DOHH2 (cell line): Measurements from ENCODE around the gene COPS4.

Source experiments
- H3F3A ChIP-seq: fragments of 200-600 bp; sonication (generic), shearing (Covaris generic); 2 replicates; pipeline ENCODE4 v1.6.0; 2016; ENCODE audit warnings: antibody characterized with exemption, mild to moderate bottlenecking; ENCODE audit not compliant: control insufficient read depth, insufficient read depth
- H3K27ac ChIP-seq: fragments of 200-600 bp; sonication (generic); 2 replicates; pipeline ENCODE4 v1.5.1; 2014; ENCODE audit warnings: low read depth, mild to moderate bottlenecking, low read length, moderate library complexity
- H3K27me3 ChIP-seq: fragments of 200-600 bp; sonication (generic); 2 replicates; pipeline ENCODE4 v1.6.1; 2014; ENCODE audit warnings: mild to moderate bottlenecking, low read length, mixed read lengths; ENCODE audit not compliant: control insufficient read depth
- H3K36me3 ChIP-seq: fragments of 200-600 bp; sonication (generic); 2 replicates; pipeline ENCODE4 v1.6.1; 2014; ENCODE audit warnings: mild to moderate bottlenecking, low read length, moderate library complexity, mixed read lengths; ENCODE audit not compliant: control insufficient read depth
- H3K4me1 ChIP-seq: fragments of 200-600 bp; sonication (generic); 2 replicates; pipeline ENCODE4 v1.6.1; 2014; ENCODE audit warnings: mild to moderate bottlenecking, low read length, mixed read lengths; ENCODE audit not compliant: control insufficient read depth
- H3K4me2 ChIP-seq: fragments of 200-600 bp; sonication (generic); 2 replicates; pipeline ENCODE4 v1.6.0; 2014; ENCODE audit warnings: mild to moderate bottlenecking, low read length, moderate library complexity
- H3K4me3 ChIP-seq: fragments of 200-600 bp; sonication (generic); 2 replicates; pipeline ENCODE4 v1.5.1; 2014; ENCODE audit warnings: mild to moderate bottlenecking, low read length, mixed read lengths
- H3K79me2 ChIP-seq: fragments of 200-600 bp; sonication (generic); 2 replicates; pipeline ENCODE4 v1.6.1; 2014; ENCODE audit warnings: mild to moderate bottlenecking, low read length, mixed read lengths; ENCODE audit not compliant: control insufficient read depth
- H3K9me2 ChIP-seq: fragments of 200-600 bp; sonication (generic); replicated peaks from 2 replicates; pipeline ENCODE4 v1.6.1; 2014; ENCODE audit warnings: mild to moderate bottlenecking, low read length, mixed read lengths; ENCODE audit not compliant: control insufficient read depth
- H3K9me3 ChIP-seq: fragments of 200-600 bp; sonication (generic); 2 replicates; pipeline ENCODE4 v1.6.1; 2014; ENCODE audit warnings: antibody characterized with exemption, low read length, mixed read lengths; ENCODE audit not compliant: control insufficient read depth, insufficient read depth
- H4K20me1 ChIP-seq: fragments of 200-600 bp; sonication (generic); 2 replicates; pipeline ENCODE4 v1.6.0; 2014; ENCODE audit warnings: low read depth, mild to moderate bottlenecking, antibody characterized with exemption, low read length, moderate library complexity; ENCODE audit not compliant: control insufficient read depth, insufficient read depth
- EZH2phosphoT487 ChIP-seq: fragments of 200-600 bp; sonication (generic); IDR thresholded peaks from 2 replicates; pipeline ENCODE4 v1.6.1; 2017; ENCODE audit warnings: borderline replicate concordance, mild to moderate bottlenecking, antibody characterized with exemption, low read length, moderate library complexity, mixed read lengths
- TF ChIP-seq, protein P1 (sequence below): fragments of 200-600 bp; sonication (generic); IDR thresholded peaks from one replicate; pipeline ENCODE4 v1.5.1; 2014; ENCODE audit warnings: antibody characterized with exemption, mild to moderate bottlenecking, low read depth, low read length; ENCODE audit not compliant: poor library complexity, severe bottlenecking

Gene COPS4

DNA sequence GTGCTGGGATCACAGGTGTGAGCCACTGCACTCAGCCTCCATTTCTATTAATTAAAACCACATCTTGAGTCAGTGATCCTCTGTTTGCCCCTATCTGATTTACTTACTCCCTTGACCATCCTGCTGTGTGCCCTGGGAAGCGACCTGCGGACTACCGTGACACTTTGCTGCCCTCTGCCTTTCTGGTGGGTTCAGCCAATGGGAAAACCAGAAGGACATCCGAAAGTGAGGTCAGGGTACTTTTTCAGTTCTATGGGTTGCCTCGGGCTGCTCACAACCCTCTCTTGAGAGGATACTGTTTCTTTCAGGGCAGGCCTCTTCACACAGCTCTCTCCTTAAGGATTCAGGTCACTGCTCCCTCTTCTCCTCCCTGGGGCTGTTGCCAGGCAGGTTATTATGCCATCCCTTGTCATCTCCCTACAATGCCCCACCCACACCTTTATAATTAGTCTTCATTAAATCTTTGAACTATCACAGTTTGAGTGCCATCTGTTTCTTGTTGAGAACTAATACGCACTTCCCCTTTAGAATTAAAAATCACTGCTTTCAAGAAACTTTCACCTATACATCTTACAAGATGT lies 58.2 kb downstream of the COPS4 start:
- no peaks in the 10 kb centered on the region for H3K79me2 ChIP-seq
- H3K27ac ChIP-seq = no peak overlapping the region
- no peaks in the 10 kb centered on the region for H3F3A ChIP-seq
- no peaks in the 10 kb centered on the region for H3K4me1 ChIP-seq
- H4K20me1 ChIP-seq = no peaks in the 10 kb centered on the region
- H3K9me3 ChIP-seq = no peaks in the 10 kb centered on the region
- no peaks in the 10 kb centered on the region for H3K36me3 ChIP-seq
- H3K27me3 ChIP-seq = peaks cover 15% of the 10 kb centered on the region
- H3K4me3 ChIP-seq = no peak overlapping the region
- TF ChIP-seq, protein P1, sequence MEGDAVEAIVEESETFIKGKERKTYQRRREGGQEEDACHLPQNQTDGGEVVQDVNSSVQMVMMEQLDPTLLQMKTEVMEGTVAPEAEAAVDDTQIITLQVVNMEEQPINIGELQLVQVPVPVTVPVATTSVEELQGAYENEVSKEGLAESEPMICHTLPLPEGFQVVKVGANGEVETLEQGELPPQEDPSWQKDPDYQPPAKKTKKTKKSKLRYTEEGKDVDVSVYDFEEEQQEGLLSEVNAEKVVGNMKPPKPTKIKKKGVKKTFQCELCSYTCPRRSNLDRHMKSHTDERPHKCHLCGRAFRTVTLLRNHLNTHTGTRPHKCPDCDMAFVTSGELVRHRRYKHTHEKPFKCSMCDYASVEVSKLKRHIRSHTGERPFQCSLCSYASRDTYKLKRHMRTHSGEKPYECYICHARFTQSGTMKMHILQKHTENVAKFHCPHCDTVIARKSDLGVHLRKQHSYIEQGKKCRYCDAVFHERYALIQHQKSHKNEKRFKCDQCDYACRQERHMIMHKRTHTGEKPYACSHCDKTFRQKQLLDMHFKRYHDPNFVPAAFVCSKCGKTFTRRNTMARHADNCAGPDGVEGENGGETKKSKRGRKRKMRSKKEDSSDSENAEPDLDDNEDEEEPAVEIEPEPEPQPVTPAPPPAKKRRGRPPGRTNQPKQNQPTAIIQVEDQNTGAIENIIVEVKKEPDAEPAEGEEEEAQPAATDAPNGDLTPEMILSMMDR = no peak
- TF ChIP-seq EZH2phosphoT487 = no peak
- no peak overlapping the region for H3K4me2 ChIP-seq
- H3K9me2 ChIP-seq = no peaks in the 10 kb centered on the region

DNA sequence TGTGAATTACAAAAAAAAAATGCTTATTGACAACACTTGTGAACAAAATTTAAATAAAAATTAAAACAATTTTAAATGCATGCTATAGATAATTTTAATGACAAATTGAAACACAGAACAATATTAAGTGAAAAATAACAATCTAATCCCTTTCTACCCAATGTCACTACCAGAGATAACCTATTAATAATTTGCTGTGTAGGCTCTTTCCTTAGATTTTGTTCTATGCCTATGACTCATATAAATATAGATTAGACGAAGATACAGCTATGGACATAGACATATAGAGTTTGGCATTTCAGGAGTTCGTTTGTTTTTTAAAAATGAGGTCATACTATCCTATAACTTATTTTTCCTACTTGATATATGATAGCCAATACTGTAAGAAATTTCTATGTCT lies 61.4 kb downstream of the COPS4 start:
- TF ChIP-seq, protein P1 = no peak
- no peak for TF ChIP-seq EZH2phosphoT487
- Histone ChIP-seq H3K79me2 (no peaks in the 10 kb centered on the region), H3K27me3 (peaks cover 10% of the 10 kb centered on the region; the same call in 1 of the 2 replicates), H3K4me2 (no peak overlapping the region), H3K4me3 (no peak overlapping the region), H3K27ac (no peak overlapping the region), H3K36me3 (no peaks in the 10 kb centered on the region), H3K9me2 (no peaks in the 10 kb centered on the region), H4K20me1 (no peaks in the 10 kb centered on the region), H3K9me3 (no peaks in the 10 kb centered on the region), H3K4me1 (no peaks in the 10 kb centered on the region), H3F3A (no peaks in the 10 kb centered on the region)

- Histone ChIP-seq H3F3A (peaks cover 5% of the 10 kb centered on the region; the same call in 1 of the 2 replicates), H3K4me1 (peaks cover 3% of the 10 kb centered on the region), H3K4me3 (no peak overlapping the region), H3K27me3 (peaks cover 13% of the 10 kb centered on the region), H3K27ac (no peak overlapping the region), H3K9me2 (no peaks in the 10 kb centered on the region), H4K20me1 (no peaks in the 10 kb centered on the region), H3K9me3 (no peaks in the 10 kb centered on the region), H3K79me2 (no peaks in the 10 kb centered on the region), H3K4me2 (no peak overlapping the region), H3K36me3 (no peaks in the 10 kb centered on the region)
- TF ChIP-seq, protein P1 = no peak
- TF ChIP-seq EZH2phosphoT487 = no peak
Measured at GRCh38 chr4:83104991-83105390, 70.0 kb downstream of the COPS4 start.

DNA sequence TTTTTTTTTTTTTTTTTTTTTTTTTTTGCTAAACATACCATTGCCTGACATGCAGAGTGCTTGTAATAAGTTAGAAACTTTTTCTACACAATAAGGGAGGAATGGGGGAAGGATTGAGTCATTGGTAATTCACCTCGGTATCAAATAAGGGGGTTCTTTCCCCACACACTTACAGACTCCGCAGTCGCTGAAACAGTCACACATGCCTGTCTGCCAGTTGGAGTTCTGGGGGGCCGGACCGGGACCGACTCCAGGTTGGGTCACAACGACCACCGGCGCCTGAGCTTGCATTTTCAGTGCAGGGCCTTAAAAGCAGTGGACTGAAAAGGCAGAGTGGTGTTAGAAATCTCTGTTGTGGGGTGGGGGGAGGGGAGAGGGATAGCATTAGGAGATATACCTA lies 72.6 kb downstream of the COPS4 start:
- Histone ChIP-seq H3K4me3 (no peak overlapping the region), H3K4me2 (no peak overlapping the region)

More for the DNA sequence above, 72.6 kb downstream of the COPS4 start:
- Histone ChIP-seq H3K36me3 (no peaks in the 10 kb centered on the region), H3K27ac (no peak overlapping the region), H3F3A (peaks cover 8% of the 10 kb centered on the region), H3K27me3 (peaks cover 13% of the 10 kb centered on the region), H3K9me3 (no peaks in the 10 kb centered on the region), H4K20me1 (no peaks in the 10 kb centered on the region), H3K79me2 (no peaks in the 10 kb centered on the region), H3K9me2 (no peaks in the 10 kb centered on the region), H3K4me1 (peaks cover 27% of the 10 kb centered on the region)
- TF ChIP-seq EZH2phosphoT487 = no peak
- TF ChIP-seq, protein P1 = no peak
